HG02678 (cell line): ENCODE results near the gene SKAP1.
"Not testable (repeated sequence)": the region's sequence is repeated elsewhere in the genome, so short reads cannot be mapped to it uniquely, and the experiment has no call there.

Experiments used
- ATAC-seq: cut with Tn5 transposase; IDR thresholded peaks from one replicate; pipeline ENCODE4 v1.9.1; 2021; ENCODE audit warnings: mild to moderate bottlenecking, moderate library complexity; ENCODE audit not compliant: unreplicated experiment

Gene SKAP1

GRCh38 chr17:48416971-48417370 is 13.0 kb downstream of the SKAP1 start:
- ATAC-seq = no peak

GRCh38 chr17:48413613-48414405 is 16.2 kb downstream of the SKAP1 start:
- ATAC-seq = no peak

GRCh38 chr17:48412841-48413240 is 17.2 kb downstream of the SKAP1 start:
- ATAC-seq = no peak

GRCh38 chr17:48410821-48411220 is 19.2 kb downstream of the SKAP1 start:
- ATAC-seq = not testable (repeated sequence)

- no peak for ATAC-seq
Measured at GRCh38 chr17:48409607-48410006, 20.4 kb downstream of the SKAP1 start.

- no peak for ATAC-seq
Measured at GRCh38 chr17:48406936-48407567, 23.0 kb downstream of the SKAP1 start.

GRCh38 chr17:48394821-48395220 is 35.2 kb downstream of the SKAP1 start:
- ATAC-seq = no peak

- ATAC-seq = no peak
Measured at GRCh38 chr17:48393283-48393682, 36.7 kb downstream of the SKAP1 start.

- no peak for ATAC-seq
Measured at GRCh38 chr17:48392857-48393256, 37.2 kb downstream of the SKAP1 start.

- ATAC-seq = no peak
Measured at GRCh38 chr17:48391444-48391843, 38.6 kb downstream of the SKAP1 start.

GRCh38 chr17:48389903-48390302 is 40.1 kb downstream of the SKAP1 start:
- ATAC-seq = no peak

- ATAC-seq = no peak
Measured at GRCh38 chr17:48388955-48389743, 40.9 kb downstream of the SKAP1 start.

GRCh38 chr17:48386826-48387225 is 43.2 kb downstream of the SKAP1 start:
- ATAC-seq = no peak

- no peak for ATAC-seq
Measured at GRCh38 chr17:48385319-48385718, 44.7 kb downstream of the SKAP1 start.

- ATAC-seq = no peak
Measured at GRCh38 chr17:48384164-48384563, 45.9 kb downstream of the SKAP1 start.

GRCh38 chr17:48382989-48383388 is 47.0 kb downstream of the SKAP1 start:
- no peak for ATAC-seq

GRCh38 chr17:48378708-48379392 is 51.2 kb downstream of the SKAP1 start:
- ATAC-seq = no peak

- no peak for ATAC-seq
Measured at GRCh38 chr17:48378238-48378637, 51.8 kb downstream of the SKAP1 start.

GRCh38 chr17:48376682-48377325 is 53.2 kb downstream of the SKAP1 start:
- ATAC-seq = no peak

GRCh38 chr17:48375356-48375755 is 54.7 kb downstream of the SKAP1 start:
- no peak for ATAC-seq
